Stimulated activated CD4-positive, alpha-beta T cell treated with anti-CD3 and anti-CD28 coated beads, Interleukin-12 subunit alpha, Interleukin-12 subunit beta, amount 100 ng/mL, for 24 hours (primary cell): ENCODE data around the gene SPPL2B.
"Not testable (repeated sequence)": the region's sequence is repeated elsewhere in the genome, so short reads cannot be mapped to it uniquely, and the experiment has no call there.

Experiments used
- DNase-seq, 2 experiments: peaks; one replicate each; pipeline ENCODE4 v3.0.0-alpha.2; 2020; ENCODE audit warnings: low read depth in 2 of 2

SPPL2B gene

DNA sequence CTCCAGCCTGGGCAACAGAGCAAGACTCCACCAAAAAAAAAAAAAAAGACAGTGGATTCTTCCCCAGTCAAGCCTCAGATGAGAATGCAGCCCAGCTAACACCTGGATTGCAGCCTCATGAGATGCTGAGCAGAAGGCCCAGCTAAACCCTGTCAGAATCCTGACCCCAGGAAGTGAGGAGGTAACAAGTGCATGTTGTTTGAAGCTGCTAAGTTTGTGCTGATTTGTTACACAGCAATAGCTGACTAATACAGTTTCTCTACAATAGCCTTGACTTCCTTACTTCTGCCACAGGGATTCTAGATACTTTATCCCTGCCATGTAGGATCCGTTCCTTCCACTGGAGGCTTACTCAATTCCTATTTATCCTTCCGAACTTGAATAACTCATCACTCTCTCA lies 52.1 kb downstream of the SPPL2B start:
- no peak for DNase-seq

DNA sequence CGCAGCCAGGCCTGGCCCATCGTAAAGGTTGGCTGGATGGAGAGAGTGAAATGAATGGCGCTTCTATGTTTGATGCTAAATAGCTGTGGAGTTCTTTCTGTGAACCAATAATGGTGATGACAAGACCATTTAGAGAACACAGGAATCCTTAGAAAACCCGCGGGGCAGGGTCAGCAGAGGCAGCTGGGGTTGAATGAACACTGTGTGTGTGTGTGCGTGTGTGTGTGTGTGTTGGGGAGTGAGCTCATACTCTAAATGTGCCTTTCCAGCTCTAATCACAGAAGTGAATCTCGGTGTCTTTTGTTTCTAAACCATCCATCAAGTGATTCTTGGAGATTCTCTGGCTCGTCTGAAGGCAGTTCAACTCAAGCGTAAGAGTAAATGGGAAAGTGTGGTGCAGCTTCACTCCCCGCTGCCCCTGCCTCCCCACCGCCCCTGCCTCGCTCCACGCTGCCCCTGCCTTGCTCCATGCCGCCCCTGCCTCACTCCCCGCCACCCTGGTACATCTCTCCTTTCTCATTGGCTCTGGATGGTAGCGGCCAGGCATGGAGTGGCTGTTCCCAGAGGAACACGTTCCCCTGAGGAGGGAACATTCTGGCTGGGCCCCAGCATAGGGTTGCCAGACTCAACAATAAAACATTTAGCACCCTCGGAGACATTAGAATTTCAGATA lies 52.8 kb downstream of the SPPL2B start:
- DNase-seq: no peak

DNA sequence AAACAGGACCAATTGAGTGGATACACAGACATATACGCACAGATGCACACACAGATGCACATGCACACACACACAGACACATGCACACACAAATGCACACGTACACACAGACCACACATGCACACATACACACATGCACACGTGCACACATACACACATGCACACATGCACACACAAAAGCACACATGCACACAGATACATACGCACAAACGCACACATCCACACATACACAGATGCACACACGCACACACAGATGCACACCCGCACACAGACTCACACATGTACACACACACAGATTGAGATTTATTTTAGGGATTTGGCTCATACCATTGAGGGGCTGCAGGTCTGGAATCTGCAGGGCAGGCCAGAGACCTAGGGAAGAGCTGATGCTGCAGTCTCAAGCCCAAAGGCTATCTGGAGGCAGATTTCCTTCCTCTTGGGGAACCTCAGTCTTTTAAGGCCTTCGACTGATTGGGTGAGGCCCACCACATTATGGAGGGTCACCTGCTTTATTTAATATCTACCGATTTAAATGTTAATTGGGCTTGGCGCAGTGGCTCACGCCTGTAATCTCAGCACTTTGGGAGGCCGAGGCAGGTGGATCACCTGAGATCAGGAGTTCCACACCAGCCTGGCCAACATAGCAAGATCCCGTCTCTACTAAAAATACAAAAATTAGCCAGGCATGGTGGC lies 54.2 kb downstream of the SPPL2B start:
- no peak for DNase-seq

DNA sequence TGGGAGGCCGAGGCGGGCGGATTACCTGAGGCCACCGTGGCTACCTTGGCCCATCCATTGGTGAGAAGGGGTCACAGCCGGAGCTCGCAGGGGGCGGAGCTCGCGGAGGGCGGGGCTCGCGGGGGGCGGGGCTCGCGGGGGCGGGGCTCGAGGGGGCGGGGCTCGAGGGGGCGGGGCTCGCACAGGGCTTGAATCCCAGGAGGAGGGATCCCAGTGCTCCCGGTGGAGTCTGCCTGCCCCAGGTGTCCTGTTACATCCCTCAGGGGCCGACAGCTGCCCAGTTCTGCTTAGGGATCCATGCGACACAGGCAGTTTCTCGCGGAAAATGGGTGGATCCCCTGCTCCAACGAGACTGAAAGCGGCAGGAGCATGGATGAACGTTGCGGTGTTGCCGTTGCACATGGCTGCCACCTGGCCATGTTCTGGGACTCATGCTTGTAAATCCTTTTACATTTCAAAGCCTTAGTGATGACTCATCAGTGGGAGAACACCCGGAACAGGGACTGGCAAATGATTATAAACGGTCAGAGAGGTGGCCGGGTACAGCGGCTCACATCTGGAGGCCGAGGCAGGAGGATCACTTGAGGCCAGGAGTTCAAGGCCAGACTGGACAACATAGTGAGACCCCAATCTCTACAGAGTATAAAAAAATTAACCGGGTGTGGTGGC lies 56.7 kb downstream of the SPPL2B start:
- DNase-seq: no peak

DNA sequence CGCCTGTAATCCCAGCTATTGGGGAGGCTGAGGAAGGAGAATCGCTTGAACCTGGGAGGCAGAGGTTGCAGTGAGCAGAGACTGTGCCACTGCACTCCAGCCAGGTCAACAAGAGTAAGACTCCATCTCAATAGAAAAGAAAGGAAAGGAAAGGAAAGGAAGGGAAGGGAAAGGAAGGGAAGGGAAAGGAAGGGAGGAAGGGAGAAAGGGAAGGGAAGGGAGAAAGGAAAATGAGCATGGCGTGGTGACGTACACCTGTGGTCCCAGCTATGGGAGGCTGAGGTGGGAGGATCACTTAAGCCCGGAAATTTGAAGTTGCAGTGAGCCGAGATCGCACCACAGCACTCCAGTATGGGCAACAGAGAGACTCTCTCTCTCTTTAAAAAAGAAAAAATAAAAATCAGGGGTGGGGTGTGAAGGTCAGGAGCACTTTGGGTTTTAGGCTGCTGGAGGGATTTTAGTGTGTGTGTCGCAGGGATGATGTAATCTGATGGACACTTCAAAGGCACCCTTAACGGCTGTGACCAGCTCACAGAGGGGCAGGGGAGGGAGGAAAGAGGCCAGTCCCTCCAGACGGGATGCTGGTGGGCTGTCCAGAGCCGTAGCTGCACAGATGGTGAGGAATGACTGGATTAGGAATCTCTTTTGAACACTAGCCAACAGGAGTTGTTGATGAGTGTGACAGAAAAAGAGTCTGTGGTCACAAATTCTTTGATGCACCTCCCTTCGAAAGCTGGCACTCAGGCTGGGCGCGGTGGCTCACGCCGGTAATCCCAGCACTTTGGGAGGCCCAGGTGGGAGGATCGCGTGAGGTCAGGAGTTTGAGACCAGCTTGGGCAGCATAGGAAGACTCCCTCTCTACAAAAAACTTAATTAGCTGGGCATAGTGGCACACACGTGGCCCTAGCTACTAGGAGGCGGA lies 59.1 kb downstream of the SPPL2B start:
- DNase-seq: no peak

DNA sequence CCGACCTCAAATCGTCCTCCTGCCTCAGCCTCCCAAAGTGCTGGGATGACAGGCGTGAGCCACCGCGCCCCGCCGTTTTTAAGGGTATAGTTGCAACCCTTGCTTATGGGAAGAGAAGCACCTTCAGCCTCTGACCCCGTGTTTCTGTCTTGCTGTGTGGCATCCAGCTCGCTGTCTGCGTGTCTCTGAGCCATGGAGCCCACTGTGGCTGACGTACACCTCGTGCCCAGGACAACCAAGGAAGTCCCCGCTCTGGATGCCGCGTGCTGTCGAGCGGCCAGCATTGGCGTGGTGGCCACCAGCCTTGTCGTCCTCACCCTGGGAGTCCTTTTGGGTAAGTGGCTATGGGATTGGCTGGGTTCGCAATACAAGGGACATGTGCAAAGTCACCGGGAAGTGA lies 61.1 kb downstream of the SPPL2B start:
- no peak for DNase-seq

DNA sequence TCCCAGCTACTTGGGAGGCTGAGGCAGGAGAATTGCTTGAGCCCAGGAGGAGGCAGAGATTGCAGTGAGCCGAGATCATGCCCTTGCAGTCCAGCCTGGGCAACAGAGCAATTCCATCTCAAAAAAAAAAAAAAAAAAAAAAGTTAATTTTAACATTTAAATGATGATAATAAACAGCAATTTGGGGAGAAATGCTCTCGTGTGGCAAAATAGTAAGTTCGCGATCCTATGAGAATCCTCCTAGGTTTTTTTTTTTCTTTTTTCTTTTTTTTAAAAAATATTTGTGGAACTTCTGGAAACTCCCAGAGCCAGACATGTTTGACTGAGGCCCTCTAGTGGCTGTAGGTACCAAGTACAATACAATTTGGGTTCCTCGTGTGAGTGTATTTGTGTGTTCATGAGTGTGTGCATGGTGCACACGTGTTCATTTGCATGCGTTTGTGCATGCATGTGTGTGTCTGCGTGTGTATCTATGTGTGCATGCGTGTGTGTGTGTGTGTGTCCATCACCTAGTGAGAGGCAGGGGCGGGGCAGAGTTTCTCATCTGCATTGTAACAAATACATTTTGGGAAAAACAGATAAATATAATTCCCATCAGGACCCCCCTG lies 62.7 kb downstream of the SPPL2B start:
- peak; percentile 4 to 16 for DNase-seq

DNA sequence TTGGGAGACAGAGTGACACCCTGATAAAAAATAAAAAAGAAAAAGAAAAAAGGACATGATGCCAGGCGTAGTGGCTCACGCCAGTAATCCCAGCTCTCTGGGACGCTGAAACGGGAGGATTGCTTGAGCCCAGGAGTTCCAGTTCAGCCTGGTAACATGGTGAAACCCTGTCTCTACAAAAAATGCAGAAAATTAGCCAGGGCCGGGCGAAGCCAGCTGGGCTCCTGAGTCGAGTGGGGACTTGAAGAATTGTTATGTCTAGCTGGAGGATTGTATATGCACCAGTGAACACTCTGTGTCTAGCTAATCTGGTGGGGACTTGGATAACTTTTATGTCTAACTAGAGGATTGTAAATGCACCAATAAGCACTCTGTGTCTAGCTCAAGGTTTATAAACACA lies 63.9 kb downstream of the SPPL2B start:
- DNase-seq: no peak

DNA sequence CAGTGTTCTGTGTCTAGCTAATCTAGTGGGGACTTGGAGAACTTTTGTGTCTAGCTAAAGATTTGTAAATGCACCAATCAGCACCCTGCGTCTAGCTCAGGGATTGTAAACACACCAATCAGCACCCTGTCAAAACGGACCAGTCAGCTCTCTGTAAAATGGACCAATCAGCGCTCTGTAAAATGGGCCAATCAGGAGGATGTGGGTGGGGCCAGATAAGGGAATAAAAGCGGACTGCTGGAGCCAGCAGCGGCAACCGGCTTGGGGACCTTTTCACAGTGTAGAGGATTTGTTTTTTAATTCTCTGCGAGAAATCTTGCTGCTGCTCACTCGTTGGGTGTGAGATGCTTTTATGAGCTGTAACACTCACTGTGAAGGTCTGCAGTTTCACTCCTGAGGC lies 64.4 kb downstream of the SPPL2B start:
- DNase-seq: not testable (repeated sequence)

DNA sequence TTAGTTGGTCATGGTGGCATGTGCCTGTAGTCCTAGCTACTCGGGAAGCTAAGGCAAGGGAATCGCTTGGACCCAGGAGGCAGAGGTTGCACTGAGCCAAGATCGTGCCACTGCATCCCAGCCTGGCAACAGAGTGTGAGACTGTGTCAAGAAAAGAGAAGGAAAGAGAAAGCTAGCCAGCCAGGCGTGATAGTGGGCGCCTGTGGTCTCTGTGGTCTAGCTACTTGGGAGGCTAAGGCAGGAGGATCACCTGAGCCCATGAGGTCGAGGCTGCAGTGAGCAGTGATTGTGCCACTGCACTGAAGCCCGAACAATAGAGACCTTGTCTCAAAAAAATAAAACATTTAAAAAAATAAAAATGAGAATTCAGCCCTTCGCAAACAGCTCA lies 65.6 kb downstream of the SPPL2B start:
- DNase-seq: no peak

DNA sequence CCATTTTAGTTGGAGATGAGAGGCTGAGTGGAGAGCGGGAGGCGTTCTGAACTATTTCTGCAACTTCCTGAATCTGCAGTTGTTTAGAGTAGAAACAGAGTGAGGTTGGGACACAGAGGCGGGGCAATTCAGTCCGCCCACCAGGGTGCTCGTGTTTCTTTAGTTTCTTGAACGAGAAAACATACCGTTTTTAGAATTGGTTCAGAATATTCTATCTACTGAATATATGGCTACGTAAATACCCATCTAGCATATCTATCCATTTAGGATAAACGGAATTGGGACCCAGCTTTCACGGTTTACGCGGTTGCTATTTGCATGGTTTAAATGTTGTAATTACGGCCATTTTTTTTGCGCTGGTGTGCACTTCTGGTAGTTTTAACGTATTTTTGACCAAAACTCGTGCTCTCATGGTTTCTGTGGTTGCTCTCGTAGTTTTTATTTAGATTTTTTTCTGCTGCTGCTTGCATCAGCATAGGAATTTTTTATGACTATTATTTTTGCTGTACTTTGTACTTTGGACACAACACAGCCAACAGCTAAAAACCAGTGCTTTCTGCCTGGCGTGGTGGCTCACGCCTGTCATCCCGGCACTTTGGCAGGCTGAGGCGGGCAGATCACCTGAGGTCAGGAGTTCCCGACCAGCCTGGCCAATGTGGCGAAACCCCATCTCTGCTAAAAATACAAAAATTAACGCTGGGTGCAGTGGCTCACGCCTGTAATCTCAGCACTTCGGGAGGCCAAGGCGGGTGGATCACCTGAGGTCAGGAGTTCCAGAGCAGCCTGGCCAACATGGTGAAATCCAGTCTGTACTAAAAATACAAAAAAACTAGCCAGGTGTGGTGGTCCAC lies 66.2 kb downstream of the SPPL2B start:
- no peak for DNase-seq

DNA sequence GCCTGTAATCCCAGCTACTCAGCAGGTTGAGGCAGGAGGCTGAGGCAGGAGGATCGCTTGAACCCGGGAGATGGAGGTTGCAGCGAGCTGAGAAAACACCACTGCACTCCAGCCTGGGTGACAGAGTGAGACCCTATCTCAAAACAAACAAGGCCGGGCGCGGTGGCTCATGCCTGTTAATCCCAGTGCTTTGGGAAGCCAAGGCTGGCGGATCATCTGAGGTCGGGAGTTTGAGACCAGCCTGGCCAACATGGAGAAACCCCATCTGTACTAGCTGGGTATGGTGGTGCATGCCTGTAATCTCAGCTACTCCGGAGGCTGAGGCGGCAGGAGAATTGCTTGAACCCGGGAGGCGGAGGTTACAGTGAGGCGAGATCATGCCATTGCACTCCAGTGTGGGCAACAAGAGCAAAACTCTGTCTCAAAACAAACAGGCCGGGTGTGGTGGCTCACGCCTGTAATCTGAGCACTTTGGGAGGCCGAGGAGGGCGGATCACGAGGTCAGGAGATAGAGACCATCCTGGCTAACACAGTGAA lies 66.9 kb downstream of the SPPL2B start:
- not testable (repeated sequence) for DNase-seq

DNA sequence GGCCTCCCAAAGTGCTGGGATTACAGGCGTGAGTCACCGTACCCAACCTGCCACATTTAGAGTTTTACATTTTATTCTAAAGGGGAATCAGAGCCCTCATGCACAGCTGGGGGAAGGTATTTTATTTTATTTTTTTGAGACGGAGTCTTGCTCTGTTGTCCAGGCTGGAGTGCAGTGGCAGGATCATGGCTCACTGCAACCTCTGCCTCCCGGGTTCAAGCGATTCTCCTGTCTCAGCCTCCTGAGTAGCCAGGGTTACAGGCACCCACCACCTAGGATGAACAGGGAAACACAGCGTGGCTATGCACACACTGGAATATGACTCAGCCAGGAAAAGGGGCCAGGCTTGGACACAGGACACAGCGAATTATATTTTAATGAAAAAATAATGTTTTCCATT lies 68.7 kb downstream of the SPPL2B start:
- DNase-seq: not testable (repeated sequence)

DNA sequence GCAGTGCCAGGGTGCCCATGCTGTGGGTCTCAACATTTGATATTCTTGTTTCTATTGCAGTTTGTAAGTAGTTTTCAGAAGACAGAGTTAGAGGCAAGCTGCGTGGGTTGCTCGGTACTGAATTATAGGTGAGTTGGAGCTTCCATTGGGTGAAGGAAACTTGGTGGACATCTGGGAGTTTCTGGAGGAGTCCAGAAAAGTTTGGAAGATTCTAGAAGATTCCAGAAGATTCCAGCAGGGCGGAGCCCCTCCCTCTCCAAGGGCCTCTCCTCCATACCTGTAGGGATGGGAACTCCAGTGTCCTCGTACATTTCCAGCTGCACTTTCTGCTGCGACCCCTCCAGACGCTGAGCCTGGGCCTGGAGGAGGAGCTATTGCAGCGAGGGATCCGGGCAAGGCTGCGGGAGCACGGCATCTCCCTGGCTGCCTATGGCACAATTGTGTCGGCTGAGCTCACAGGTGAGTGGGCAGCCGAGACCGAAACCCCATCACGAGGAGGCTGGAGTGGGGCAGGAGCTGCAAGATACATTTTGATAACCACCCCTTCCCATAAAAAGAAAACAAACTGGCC lies 70.3 kb downstream of the SPPL2B start:
- DNase-seq: no peak

DNA sequence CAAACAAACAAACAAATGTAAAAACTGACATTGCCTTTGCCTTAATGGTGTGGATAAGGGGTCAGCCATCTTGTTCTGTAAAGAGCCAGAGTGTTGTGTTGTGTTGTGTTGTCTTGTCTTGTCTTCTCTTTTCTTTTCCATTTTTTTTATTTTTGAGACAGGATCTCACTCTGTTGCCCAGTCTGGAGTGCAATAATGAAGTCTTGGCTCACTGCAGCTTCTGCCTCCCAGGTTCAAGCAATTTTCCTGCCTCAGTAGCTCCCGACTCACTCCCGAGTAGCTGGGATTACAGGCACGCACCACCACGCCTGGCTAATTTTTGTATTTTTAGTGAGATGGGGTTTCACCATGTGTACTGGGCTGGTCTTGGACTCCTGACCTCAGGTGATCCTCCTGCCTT lies 71.1 kb downstream of the SPPL2B start:
- no peak for DNase-seq
